Measurements from ENCODE around the gene IDH2. TPM values are rescaled to one million over a fixed set of nuclear protein-coding genes. Genes with fewer than 3 reads are reported as not detected.

The IDH2 gene
- total and polyA plus RNA-seq, 10 of the 15 experiments (the other 5 are each of a cell fraction or from before 2014, with no cell fraction given): 2.3 to 358 (median 242) TPM

GRCh38 chr15:90083419-90083818 lies 18.8 kb downstream of the IDH2 start (continued):
- TF ChIP-seq MLLT1 (IDR thresholded peaks at IDR 0.05) (no peak), JUNB (IDR thresholded peaks at IDR 0.05) (no peak), ZNF274 (IDR thresholded peaks at IDR 0.05; ENCODE audit: insufficient read depth, insufficient read length) (no peak), BCLAF1 (IDR thresholded peaks at IDR 0.05) (no peak)

- Histone ChIP-seq H2AFZ (ENCODE audit: control insufficient read depth, low read depth, low read length) (no peak overlapping the region), H3K27me3 (replicated peaks in 1 of 2; ENCODE audit: control insufficient read depth in 2 of 2, insufficient read depth in 2 of 2, low read length in 1 of 2) (no peaks in the 10 kb centered on the region), H3K4me3 (no peak overlapping the region), H4K20me1 (ENCODE audit: control insufficient read depth, insufficient read depth) (no peaks in the 10 kb centered on the region; the same call in 1 of the 2 replicates), H3K4me2 (ENCODE audit: control insufficient read depth, insufficient read depth) (no peak overlapping the region), H3K4me1 (ENCODE audit: control insufficient read depth, insufficient read depth, low read length) (no peaks in the 10 kb centered on the region), H3K9me3 (replicated peaks; ENCODE audit: control insufficient read depth, insufficient read depth, low read length) (no peaks in the 10 kb centered on the region), H3K27ac (ENCODE audit: control insufficient read depth, insufficient read depth) (no peak overlapping the region), H3K9ac (ENCODE audit: control insufficient read depth, insufficient read depth, low read length) (no peak overlapping the region), H3K36me3 (ENCODE audit: control insufficient read depth in 2 of 2, insufficient read depth in 2 of 2, low read length in 1 of 2) (peaks cover 24 to 28% of the 10 kb centered on the region in 2 experiments), H3K79me2 (ENCODE audit: control insufficient read depth, insufficient read depth, low read length) (no peaks in the 10 kb centered on the region)
- ChIA-PET CTCF (interaction anchor here (0.7 to 3.0 kb wide), 3 partner anchors 11 to 184 kb away, joined by 3 to 10 read pairs (median 6); partner anchors contain the start of genes CIB1 and GDPGP1), RAD21 (ENCODE audit: unreplicated experiment) (interaction anchor here (0.7 to 1.5 kb wide), 3 partner anchors 17 to 184 kb away, joined by 3 to 4 read pairs (median 3); no protein-coding TSS in a partner anchor), POLR2A (interaction anchor here (0.6 kb wide), 1 partner anchor 243 kb away, joined by 6 read pairs; no protein-coding TSS in a partner anchor), SMC1A (ENCODE audit: uncharacterized antibody, unreplicated experiment) (interaction anchor here (0.8 to 1.2 kb wide), 2 partner anchors 14 to 184 kb away, joined by 3 read pairs; no protein-coding TSS in a partner anchor)
- intact Hi-C loops (cut with micrococcal nuclease; ENCODE audit: unreplicated experiment) (loop anchor here (10.0 kb wide), 1 partner anchor 317 kb away; no protein-coding TSS in a partner anchor), in situ Hi-C loops (cut with MboI) (no loop called here)
- FAIRE-seq (no peak), DNase-seq (ENCODE audit: low read depth, low spot score) (no peak), ATAC-seq (no peak)
- WGBS (ENCODE audit: insufficient coverage, insufficient replicate concordance, low lambda C conversion rate, missing lambda C conversion rate): 84% methylated on average over 9 of the region's 9 CpGs
- BruUV-seq (replicated peaks): no TSS peak
- TF ChIP-seq POLR2A (IDR thresholded peaks at IDR 0.05; ENCODE audit: low read depth, low read length): 0 out of 2 replicates have a peak, but pooled peaks have one; percentile 8
- no peak for TF ChIP-seq SREBF2 (IDR thresholded peaks at IDR 0.05; ENCODE audit: low read length)
- TF ChIP-seq KAT2A (conservative IDR thresholded peaks at IDR 0.05; ENCODE audit: control insufficient read depth, low read depth, low read length): no peak
Observed at GRCh38 chr15:90082140-90082715, 20.0 kb downstream of the IDH2 start.

All from GM12878 (cell line).